GM21786 (cell line): ENCODE results near the gene ZNF835.
"Not testable (repeated sequence)": the region's sequence is repeated elsewhere in the genome, so short reads cannot be mapped to it uniquely, and the experiment has no call there.

Source experiments
- ATAC-seq: cut with Tn5 transposase; IDR thresholded peaks from one replicate; pipeline ENCODE4 v1.9.1; 2021; ENCODE audit not compliant: unreplicated experiment

Gene ZNF835

GRCh38 chr19:56671613-56671994, at the start of gene ZNF835:
Gene ZNF835, minus strand, starts transcription at chr19:56671757. Its CDS starts 6,559 bp downstream, at chr19:56665198.
- no peak for ATAC-seq

DNA sequence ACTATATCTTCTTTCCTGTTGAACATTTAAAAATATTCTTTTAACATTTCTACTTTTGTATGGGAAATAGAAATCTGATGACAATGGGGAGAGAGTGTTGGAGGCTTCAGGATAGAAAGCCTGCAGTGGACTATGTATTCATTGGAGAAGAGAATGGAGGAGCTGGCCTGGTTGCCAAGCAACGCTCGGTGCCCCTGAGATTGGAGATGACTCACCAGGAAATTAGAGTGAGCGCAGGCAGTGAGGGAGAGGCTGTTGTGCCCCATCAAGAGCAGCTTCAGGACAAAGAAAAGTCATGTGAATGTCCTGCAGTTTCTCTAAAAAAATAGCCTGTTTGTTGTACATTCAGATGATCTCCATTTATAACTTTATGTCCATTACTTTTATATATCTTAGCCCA, 48.7 kb upstream of the ZNF835 start:
- ATAC-seq = no peak

- ATAC-seq = no peak
These were observed 46.7 kb upstream of the ZNF835 start for GRCh38 chr19:56718231-56718630.

- ATAC-seq = no peak
These were observed 41.2 kb upstream of the ZNF835 start for GRCh38 chr19:56712611-56713276.

DNA sequence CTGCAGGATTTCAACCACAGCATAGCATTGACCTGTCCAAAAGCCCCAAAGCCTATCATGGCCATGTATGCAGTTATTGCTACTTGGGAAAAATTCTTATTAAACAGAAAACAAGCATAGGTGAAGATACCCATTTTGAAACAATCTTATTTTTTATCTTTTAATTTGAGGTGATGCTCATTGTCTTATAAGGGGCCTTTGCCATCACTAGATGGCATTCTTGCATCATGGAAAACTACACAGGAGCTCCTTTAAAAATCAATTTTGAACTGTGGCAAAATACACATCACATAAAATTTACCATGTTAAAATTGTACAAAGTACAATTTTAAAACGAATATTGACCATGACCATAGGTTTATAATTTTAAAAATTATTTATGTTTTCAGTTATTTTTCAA, 38.9 kb upstream of the ZNF835 start:
- no peak for ATAC-seq

- no peak for ATAC-seq
These were observed 36.3 kb upstream of the ZNF835 start for GRCh38 chr19:56707821-56708220.

DNA sequence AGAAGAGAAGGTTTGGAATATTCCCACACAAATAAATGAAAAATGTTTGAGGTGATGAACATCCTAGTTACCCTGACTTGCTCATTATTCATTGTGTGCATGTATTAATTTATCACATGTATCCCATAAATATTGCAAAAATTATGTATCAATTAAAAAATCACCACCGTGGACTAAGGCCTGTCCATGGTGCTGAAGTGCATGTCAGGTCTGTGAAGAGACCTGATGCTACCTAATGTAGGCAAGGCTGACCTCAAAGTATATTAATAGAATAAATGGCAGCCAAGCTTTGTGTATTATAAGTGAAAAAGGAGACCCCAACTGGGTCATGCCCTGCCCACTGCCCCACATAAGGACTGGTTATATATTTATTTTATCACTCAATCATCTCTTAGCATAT, 34.4 kb upstream of the ZNF835 start:
- ATAC-seq = no peak

GRCh38 chr19:56701895-56702294, 30.3 kb upstream of the ZNF835 start:
- no peak for ATAC-seq

GRCh38 chr19:56699552-56699951, 28.0 kb upstream of the ZNF835 start:
- no peak for ATAC-seq

GRCh38 chr19:56692206-56692895, 20.8 kb upstream of the ZNF835 start:
- ATAC-seq = no peak

- no peak for ATAC-seq
These were observed 19.1 kb upstream of the ZNF835 start for GRCh38 chr19:56690670-56691069.

DNA sequence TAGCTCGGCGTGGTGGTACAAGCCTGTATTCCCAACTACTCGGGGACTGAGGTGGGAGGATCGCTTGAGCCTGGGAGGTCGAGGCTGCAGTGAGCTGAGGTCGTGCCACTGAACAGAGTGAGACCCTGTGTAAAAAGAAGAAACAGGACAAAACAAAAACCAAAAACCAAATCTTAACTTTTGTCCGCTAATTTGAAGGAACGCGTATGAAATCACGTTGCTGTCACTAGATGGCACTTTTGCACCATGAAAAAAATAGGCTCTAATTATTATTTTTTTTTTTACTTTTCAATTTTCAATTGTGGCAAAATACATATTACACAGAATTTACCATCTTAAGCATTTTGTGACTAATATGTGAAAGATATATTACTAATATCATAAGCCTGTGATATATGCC, 17.6 kb upstream of the ZNF835 start:
- no peak for ATAC-seq

GRCh38 chr19:56687031-56687430, 15.5 kb upstream of the ZNF835 start:
- no peak for ATAC-seq

DNA sequence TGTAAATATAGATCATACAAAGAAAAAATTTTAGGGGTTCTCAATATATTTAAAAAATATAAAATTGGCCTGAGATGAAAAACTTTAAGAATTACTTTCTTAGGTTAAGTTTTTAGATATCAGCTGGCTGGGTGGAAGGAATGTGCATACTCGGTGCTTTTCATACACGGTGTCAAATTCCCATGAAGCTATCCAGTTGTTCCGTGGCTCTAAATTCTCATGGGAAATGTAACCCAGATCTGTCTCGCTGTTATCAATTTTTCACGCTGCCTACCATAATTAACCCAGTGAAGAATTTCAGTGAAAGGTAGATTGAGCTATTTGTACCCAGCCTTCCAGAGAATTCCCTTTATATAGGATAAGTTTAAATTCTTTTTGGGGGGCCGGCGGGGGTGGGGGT, 11.6 kb upstream of the ZNF835 start:
- no peak for ATAC-seq

GRCh38 chr19:56681702-56682101, 10.1 kb upstream of the ZNF835 start:
- no peak for ATAC-seq

DNA sequence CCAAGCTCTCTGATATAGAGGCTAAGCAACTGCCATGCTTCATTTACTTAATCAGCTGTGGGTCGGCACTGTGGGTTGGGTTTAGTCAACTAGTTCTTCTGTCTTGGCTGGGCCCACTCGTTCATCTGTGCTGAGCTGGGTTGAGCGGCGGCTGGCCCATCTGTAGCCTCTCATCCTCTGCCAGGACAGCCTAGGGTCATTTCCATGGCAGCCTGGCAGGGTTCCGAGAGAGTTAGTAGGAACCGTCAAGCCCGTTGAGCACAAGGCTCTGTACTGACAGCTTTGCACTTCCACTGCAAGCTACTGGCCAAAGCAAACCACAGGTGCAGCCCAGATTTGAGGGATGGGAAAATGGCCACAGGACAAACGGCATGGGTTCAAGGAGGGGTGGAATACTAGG, 6.6 kb upstream of the ZNF835 start:
- no peak for ATAC-seq

DNA sequence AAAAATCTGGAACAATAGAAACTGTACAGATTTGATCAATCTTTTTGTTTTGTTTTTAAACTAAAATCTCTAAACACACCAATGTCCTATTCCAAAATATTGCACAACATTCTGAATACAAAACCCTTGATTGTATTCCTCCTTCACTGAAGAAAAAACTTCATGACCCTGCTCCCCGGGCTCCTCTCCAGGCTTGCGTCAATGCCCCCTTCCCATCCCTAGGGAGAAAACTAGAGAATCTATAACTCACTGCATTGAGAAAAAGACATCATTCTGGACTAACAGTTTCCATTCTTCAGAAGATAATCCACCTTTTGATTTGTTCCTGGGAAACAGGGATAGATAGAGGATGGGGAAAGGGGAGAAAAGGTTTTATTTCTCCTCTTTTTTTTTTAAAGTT, 1.1 kb upstream of the ZNF835 start:
- ATAC-seq = not testable (repeated sequence)

GRCh38 chr19:56670961-56671612, 470 bp downstream of the ZNF835 start:
- no peak for ATAC-seq

- no peak for ATAC-seq
These were observed 1.1 kb downstream of the ZNF835 start for GRCh38 chr19:56670401-56670960.

- ATAC-seq = no peak
These were observed 2.9 kb downstream of the ZNF835 start for GRCh38 chr19:56668676-56669075.

DNA sequence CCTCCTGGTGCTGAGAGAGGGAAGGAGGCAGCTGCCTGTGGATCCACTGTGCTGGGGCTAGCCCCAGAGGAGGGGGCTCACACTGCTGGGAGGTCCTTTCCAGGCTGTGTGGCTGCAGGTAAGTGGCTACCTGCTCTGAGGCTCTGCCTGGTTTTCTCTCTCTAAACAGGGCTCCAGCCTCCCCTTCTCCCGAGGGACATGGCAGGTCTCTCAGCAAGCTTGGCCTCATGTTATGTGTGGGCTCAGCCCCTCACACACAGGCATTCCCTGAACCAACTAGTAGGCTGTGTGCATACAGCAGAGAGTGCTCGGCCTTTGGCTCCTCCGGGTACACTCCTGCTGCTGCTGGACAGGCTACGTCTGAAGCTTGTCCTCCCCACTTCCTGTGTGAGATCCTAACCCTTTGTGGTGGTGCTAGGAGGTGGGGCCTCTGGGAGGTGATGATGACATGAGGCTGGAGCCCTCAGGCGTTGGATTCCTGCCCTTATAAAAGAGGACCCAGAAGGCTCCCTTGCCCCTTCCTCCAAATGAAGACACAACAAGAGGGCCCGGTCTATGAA, 4.2 kb downstream of the ZNF835 start:
- ATAC-seq = no peak

GRCh38 chr19:56664511-56664910, 7.0 kb downstream of the ZNF835 start:
- ATAC-seq = no peak
